ENCODE results near the gene VASH2.

GRCh38 chr1:212922016-212922415 is 28.3 kb upstream of the VASH2 start:
- TF ChIP-seq, protein P1, sequence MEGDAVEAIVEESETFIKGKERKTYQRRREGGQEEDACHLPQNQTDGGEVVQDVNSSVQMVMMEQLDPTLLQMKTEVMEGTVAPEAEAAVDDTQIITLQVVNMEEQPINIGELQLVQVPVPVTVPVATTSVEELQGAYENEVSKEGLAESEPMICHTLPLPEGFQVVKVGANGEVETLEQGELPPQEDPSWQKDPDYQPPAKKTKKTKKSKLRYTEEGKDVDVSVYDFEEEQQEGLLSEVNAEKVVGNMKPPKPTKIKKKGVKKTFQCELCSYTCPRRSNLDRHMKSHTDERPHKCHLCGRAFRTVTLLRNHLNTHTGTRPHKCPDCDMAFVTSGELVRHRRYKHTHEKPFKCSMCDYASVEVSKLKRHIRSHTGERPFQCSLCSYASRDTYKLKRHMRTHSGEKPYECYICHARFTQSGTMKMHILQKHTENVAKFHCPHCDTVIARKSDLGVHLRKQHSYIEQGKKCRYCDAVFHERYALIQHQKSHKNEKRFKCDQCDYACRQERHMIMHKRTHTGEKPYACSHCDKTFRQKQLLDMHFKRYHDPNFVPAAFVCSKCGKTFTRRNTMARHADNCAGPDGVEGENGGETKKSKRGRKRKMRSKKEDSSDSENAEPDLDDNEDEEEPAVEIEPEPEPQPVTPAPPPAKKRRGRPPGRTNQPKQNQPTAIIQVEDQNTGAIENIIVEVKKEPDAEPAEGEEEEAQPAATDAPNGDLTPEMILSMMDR (conservative IDR thresholded peaks at IDR 0.05 in 1 of 2, IDR thresholded peaks at IDR 0.05 in 1 of 2; ENCODE audit: low read depth in 1 of 2, low read length in 2 of 2), result no peak
- no peak for TF ChIP-seq EZH2 (IDR thresholded peaks at IDR 0.05; ENCODE audit: low read length, missing control alignments)

All from fibroblast of lung (primary cell).